SU-DHL-6 (cell line): ENCODE results near the gene MSANTD1.

Experiments
- CTCF ChIP-seq: fragments of 200-600 bp; sonication (generic); IDR thresholded peaks from one replicate; pipeline ENCODE4 v1.5.1; 2017; ENCODE audit warnings: antibody characterized with exemption, mild to moderate bottlenecking, low read length, moderate library complexity; ENCODE audit not compliant: insufficient read depth, poor library complexity, severe bottlenecking
- EZH2phosphoT487 ChIP-seq: fragments of 200-600 bp; sonication (generic), shearing (Covaris generic); conservative IDR thresholded peaks from 2 replicates; pipeline ENCODE4 v1.6.1; 2018; ENCODE audit warnings: mild to moderate bottlenecking, antibody characterized with exemption, low read length, moderate library complexity, mixed read lengths

DNA sequence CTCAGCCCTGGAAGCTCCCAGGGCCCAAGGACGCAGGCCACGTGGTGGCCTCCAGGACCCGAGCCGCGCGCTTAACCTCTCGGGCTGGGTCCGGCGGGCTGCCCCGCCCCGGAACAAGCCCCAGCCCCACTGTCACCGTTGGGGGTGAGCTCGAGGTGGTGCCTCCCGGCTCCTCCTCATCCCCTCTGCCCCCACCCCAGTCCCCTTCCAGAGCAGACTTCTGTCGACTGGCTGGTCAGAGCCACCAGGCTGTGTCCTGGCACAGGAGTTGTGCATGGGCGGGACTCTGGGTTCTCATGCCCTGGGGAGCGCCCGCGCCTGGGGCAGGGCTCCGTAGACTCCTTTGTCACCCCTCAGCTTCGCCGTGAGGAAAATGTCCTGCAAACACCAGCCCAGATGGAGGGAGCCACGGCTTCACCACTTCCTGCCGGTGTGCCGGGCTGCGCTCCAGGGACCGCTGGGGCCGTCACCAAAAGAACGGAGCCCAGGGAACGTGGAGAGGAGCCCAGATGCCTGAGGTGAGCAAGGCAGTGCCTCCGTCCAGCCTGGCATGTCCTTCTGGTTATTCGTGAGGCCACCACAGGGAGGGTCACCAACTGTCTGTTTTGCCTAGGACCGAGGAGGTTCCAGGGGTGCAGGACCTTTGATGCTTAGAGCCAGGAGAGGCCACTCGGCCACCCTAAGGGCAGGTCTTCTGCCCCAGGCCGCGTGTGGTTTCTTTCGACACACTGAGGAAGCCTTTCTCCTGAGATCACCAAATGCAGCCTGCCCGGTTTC lies 36.8 kb downstream of the MSANTD1 start:
- TF ChIP-seq CTCF (no peak), EZH2phosphoT487 (no peak)
